GM21737 (cell line): ENCODE data around the gene NCKAP5L.

Source experiments
- ATAC-seq: cut with Tn5 transposase; IDR thresholded peaks from one replicate; pipeline ENCODE4 v1.9.1; 2021; ENCODE audit warnings: mild to moderate bottlenecking, moderate library complexity; ENCODE audit not compliant: unreplicated experiment

Gene NCKAP5L

GRCh38 chr12:49825971-49826421 lies 2.2 kb downstream of the NCKAP5L start:
- ATAC-seq: no peak

DNA sequence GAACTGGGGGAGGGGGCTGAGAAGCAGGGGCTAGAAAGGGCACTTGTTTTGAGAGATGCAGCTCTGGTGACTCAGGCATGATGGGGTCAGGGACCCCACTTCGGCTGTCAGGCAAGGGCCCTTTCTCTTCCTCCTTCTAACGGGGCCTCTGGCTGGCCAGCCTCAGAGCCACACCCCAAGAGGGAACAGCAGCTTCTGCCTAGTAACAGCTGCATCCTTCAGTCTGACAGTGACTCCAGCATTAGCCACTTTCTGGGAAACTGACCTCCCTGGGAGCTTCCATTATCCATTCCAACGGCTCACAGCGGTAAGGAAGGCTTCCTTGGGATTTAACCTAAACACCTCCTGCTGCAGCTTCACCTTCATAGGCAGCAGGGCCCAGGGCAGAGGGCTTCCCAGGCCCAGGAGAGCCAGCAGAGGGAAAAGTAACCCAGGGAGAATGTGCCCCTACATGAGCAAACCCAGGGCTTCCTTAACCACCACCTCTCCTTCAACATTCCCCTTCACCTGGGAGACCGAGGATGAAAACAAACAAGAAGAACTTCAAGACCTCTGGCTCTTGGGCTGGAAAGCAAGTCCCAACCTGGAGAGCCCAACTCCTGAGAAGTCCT lies 2.7 kb downstream of the NCKAP5L start:
- no peak for ATAC-seq

- ATAC-seq: no peak
Measured at GRCh38 chr12:49824895-49825294, 3.3 kb downstream of the NCKAP5L start.

GRCh38 chr12:49824416-49824815 lies 3.8 kb downstream of the NCKAP5L start:
- no peak for ATAC-seq

GRCh38 chr12:49823951-49824350 lies 4.3 kb downstream of the NCKAP5L start:
- ATAC-seq: no peak

GRCh38 chr12:49823350-49823749 lies 4.9 kb downstream of the NCKAP5L start:
- no peak for ATAC-seq

DNA sequence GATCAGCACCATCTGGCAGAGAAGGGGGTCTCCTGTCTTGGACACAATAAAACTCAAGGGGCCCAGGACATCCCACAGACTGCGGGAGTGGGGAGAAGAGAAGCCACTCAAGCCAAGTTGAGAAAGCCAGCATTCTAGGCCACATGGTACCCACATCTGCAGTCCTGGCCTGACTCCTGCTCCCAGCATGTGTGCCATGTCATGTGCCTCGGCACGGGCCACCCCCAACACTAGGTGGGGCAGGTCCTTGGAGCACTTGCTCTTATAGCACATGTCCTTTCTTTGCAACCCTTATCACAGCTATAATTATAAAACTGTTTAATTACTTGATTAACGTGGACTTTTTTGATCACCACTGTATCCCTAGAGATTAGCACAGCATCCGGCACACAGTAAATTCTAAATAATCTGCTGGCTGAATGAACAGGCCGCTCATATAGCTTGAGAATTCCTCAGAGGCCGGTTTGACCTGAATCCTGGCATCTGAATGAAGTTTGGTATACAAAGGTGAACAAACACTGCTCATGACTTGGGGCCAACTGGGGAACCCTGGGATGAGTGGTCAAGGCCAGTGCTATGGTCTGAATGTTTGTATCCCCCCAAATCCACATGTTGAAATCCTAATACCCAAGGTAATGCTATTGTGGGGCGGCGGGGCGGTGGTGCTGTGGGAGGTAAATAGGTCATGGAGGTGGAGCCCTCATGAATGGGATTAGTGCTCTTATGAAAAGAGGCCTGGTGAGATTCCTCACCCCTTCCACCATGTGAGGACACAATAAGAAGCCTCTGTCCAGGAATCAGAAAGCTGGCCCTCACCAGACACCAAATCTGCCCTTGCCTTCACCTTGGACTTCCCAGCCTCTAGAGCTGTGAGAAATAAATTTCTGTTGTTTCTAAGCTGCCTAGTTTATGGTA lies 6.6 kb downstream of the NCKAP5L start:
- no peak for ATAC-seq

GRCh38 chr12:49819786-49820185 lies 8.4 kb downstream of the NCKAP5L start:
- no peak for ATAC-seq

DNA sequence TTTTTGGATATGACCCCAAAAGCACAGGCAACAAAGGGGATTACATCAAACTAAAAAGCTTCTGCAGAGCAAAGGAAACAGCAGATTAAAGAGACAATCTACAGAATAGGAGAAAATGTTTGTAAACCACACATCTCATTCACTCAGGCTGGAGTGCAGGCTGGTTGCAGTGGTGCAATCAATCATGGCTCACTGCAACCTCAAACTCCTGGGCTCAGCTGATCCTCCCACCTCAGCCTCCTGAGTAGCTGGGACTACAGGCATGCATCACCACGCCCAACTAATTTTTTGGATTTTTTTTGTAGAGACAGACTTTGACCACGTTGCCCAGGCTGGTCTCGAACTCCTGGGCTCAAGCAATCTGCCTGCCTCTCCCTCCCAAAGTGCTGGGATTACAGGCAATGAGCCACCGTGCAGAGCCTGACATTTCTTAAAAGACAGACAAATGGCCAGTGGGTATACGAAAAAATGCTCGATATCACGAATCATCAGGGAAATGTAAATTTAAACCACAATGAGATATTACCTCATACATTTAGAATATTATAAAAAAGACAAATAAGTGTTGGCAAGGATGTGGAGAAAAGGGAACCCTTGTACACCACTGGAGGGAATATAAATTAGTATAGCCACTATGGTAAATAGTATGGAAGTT lies 9.8 kb downstream of the NCKAP5L start:
- no peak for ATAC-seq

DNA sequence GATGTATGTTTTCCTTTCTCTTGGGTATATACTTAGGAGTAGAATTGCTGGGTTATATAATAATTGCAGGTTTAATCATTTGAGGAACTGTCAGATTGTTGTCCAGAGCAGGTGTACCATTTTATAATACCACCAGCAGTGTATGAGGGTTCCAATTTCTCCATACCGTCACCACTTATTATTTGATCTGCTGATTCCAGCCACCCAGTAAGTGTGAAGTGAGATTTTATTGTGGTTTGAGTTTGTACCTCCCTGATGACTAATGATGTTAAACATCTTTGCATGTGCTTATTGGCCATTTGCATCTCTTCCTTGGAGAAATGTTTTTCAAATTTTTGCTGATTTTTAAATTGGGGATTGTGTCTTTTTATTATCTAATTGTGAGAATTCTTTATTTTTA lies 15.1 kb downstream of the NCKAP5L start:
- ATAC-seq: no peak

DNA sequence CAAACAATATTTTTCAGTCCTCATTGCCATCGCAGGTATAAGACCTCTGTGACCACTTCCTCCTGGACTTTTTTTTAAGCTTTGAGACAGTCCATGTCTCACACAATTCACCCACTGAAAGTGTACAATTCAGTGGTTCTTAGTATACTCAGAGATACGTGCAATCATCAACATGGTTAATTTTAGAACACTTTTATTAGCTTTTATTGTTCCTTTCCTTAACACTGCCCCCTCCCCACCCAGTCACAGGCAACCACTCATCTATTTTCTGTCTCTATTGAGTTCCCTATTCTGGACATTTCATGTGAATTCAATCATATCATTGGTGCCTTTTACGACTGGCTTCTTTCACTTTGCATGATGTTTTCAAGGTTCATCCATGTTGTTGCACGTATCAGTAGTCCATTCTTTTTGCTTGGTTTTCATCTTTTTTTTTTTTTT lies 16.2 kb downstream of the NCKAP5L start:
- ATAC-seq: no peak

GRCh38 chr12:49811136-49811535 lies 17.1 kb downstream of the NCKAP5L start:
- no peak for ATAC-seq

DNA sequence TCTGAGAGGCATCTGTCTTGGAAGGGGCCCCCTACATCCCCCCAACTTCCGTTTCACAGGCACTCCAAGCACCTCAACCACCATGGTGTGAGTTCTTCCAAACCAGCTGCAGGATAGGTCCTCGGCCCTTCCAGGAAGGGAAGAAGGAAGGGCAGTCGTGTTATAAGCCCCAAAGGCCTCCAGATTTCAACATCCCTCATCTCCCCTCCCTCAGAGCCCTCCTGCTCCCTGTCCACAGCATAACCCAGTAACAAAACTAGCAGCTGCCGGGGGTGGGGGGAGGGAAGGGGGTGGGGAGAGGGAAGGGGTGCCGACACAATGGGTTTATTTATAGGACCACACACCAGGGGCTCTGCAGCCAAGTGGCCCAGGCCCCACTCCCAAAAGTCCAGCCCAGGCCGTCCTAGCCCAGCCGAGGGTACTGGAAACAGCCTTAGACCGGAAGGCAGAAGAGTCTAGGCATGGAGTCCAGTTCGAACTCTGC lies 18.3 kb downstream of the NCKAP5L start:
- no peak for ATAC-seq

DNA sequence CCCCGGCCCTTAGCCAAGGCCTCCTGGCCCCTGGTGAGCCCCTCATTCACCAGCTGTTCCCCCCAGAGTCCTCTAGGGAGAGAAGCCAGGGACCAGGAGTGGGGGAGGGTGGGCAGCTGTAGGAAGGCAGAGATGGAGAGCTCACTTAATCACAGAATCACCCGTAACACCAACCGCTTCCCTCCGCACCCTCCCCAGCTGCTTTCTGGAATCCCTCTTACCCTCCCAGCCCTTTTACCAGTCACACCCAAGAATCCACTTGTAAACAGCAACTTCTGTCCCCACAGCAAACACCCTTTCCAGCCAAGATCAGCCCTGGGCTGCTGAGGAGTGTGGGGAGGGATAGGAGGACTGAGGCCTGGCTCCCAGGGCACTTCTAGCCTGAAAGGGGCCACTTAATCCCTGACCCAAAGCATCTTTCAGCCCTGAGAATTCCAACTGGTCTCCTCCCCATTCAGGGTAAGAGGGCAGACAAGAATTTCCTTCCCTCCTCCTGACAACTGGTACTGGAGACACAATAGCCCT lies 18.8 kb downstream of the NCKAP5L start:
- ATAC-seq: no peak

GRCh38 chr12:49808686-49809380 lies 19.4 kb downstream of the NCKAP5L start:
- no peak for ATAC-seq

DNA sequence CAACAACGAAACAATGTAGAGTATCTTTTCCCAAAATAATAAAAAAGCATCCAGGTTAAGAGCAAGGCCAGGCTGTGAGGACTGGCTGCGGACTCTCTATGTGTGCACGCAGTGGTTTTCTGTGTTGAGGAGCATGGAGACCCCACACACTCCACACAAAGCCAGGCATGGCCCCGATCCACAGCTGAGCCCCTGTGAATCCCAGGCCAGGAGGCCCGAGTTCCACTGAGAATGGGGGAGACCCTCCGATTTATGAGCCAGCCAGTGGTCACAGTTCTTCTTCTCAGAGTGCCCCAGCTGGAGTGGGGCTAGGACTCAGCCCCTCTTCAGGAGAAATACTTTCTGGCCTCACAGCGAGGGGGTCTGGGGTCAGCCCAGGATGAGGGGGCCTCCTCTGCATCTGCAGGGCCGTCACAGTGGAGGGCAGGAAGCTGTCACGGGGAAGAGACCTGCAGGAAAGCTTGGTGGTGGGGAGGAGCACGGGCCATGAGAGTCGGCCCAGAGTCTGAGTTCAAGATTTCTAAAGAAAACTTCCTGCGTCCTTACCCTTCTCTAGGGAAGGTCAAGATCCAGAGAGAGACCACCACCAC lies 20.1 kb downstream of the NCKAP5L start:
- ATAC-seq: no peak

DNA sequence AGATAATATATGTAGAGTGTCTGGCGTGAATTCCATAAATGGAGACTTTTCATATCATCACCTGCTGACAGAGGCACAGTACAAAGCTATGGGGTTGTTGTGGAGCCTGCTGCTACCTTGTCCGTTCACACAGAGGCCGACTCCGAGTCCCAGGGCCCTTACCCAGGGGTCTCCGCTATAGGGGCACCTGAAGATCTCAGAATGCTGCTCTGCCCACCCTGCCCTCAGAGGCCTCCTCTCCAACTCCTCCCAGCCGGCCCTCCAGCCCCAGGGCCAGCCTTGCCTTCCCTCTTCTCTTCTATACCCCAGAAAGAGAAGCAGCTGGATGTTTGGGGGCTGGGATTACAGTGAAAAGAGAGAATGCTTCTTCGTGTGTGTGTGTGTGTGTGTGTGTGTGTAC lies 21.3 kb downstream of the NCKAP5L start:
- no peak for ATAC-seq

- no peak for ATAC-seq
Measured at GRCh38 chr12:49806321-49806813, 21.8 kb downstream of the NCKAP5L start.

- ATAC-seq: no peak
Measured at GRCh38 chr12:49805409-49805808, 22.8 kb downstream of the NCKAP5L start.

DNA sequence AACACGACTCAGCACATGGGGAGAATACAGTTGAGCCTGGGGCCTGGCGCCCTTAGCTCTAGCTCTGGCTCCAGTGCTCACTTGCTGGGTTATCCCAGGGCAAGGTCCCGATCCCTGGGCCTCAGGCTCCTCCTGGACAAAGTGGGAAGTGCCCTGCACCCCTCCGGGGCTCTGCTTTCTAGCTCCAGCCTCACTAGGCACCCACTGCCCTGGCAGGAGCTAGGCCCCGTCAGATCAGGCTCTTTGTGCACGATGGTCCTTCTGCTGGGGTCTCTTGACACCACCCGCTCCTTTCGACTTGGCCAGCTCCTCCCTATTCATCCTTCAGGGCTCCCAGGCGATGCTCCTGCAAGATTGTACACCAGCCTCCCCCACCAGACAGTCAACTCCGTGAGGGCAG lies 23.4 kb downstream of the NCKAP5L start:
- ATAC-seq: no peak
